WTC11 (cell line): Measurements from ENCODE around the gene ITGB4. TPM values are rescaled to one million over a fixed set of nuclear protein-coding genes. Genes with fewer than 3 reads are reported as not detected.

ENCODE experiments used
- ATAC-seq: fragments of 200-7000 bp; cut with Tn5 transposase; 2 replicates; pipeline ENCODE4 v1.10.0; 2021; ENCODE audit warnings: mild to moderate bottlenecking, moderate library complexity
- CTCF ChIA-PET: fragments of 300-600 bp; sonication (Branson Sonifier 250); formaldehyde crosslinking; loops from one replicate; lab custom pipeline; 2021; ENCODE audit warnings: antibody characterized with exemption; lab: Charles Lee
- POLR2A ChIA-PET: fragments of 350-600 bp; sonication (Branson Sonifier 250); formaldehyde crosslinking; loops from one replicate; lab custom pipeline; 2021; ENCODE audit warnings: antibody characterized with exemption; lab: Charles Lee
- DNase-seq: peaks from one replicate; pipeline ENCODE4 v3.0.0; 2021; ENCODE audit warnings: low spot score
- H3K27ac Mint-ChIP-seq: 2 replicates; pipeline ENCODE4 v1.8.0; 2021; ENCODE audit warnings: mixed read lengths
- H3K27me3 Mint-ChIP-seq: 2 replicates; pipeline ENCODE4 v1.8.0; 2021; ENCODE audit warnings: low read depth, mild to moderate bottlenecking, moderate library complexity, mixed read lengths
- H3K36me3 Mint-ChIP-seq: 2 replicates; pipeline ENCODE4 v1.8.0; 2021; ENCODE audit warnings: mixed read lengths
- H3K4me1 Mint-ChIP-seq: 2 replicates; pipeline ENCODE4 v1.8.0; 2022; ENCODE audit warnings: mixed read lengths
- H3K4me3 Mint-ChIP-seq: 2 replicates; pipeline ENCODE4 v1.8.0; 2021; ENCODE audit warnings: mild to moderate bottlenecking, moderate library complexity, mixed read lengths
- H3K9me3 Mint-ChIP-seq: 2 replicates; pipeline ENCODE4 v1.8.0; 2021; ENCODE audit warnings: mixed read lengths
- ATF1 ChIP-seq: sonication (generic); formaldehyde crosslinking; IDR thresholded peaks from 2 replicates; pipeline ENCODE4 v1.8.1; 2023; ENCODE audit warnings: mild to moderate bottlenecking, moderate library complexity, missing genetic modification reagents
- CREM ChIP-seq: sonication (generic); formaldehyde crosslinking; IDR thresholded peaks from 2 replicates; pipeline ENCODE4 v1.8.1; 2022; ENCODE audit warnings: mild to moderate bottlenecking, missing genetic modification reagents, moderate library complexity
- ERG ChIP-seq: fragments of 250-450 bp; sonication (Bioruptor Pico); IDR thresholded peaks from 2 replicates; pipeline ENCODE4 v1.8.0; 2021; ENCODE audit warnings: mild to moderate bottlenecking
- ESRRA ChIP-seq: sonication (generic); formaldehyde crosslinking; IDR thresholded peaks from 2 replicates; pipeline ENCODE4 v1.8.1; 2022; ENCODE audit warnings: mild to moderate bottlenecking, missing genetic modification reagents, borderline replicate concordance
- FOXK1 ChIP-seq: sonication (generic); formaldehyde crosslinking; IDR thresholded peaks from 2 replicates; pipeline ENCODE4 v1.8.0; 2022; ENCODE audit warnings: mild to moderate bottlenecking, moderate library complexity, missing genetic modification reagents
- FOXP1 ChIP-seq: sonication (generic); formaldehyde crosslinking; IDR thresholded peaks from 2 replicates; pipeline ENCODE4 v1.8.0; 2022; ENCODE audit warnings: missing genetic modification reagents, mild to moderate bottlenecking, moderate library complexity, borderline replicate concordance
- FOXP4 ChIP-seq: sonication (generic); formaldehyde crosslinking; IDR thresholded peaks from 2 replicates; pipeline ENCODE4 v1.8.0; 2022; ENCODE audit warnings: mild to moderate bottlenecking, missing genetic modification reagents
- GABPB1 ChIP-seq: sonication (generic); formaldehyde crosslinking; IDR thresholded peaks from 2 replicates; pipeline ENCODE4 v1.8.1; 2023; ENCODE audit warnings: mild to moderate bottlenecking, missing genetic modification reagents
- JAZF1 ChIP-seq: fragments of 250-450 bp; sonication (Bioruptor Pico); IDR thresholded peaks from 2 replicates; pipeline ENCODE4 v1.9.0; 2021; ENCODE audit warnings: moderate library complexity, mild to moderate bottlenecking, inconsistent platforms
- KAT7 ChIP-seq: sonication (generic); formaldehyde crosslinking; IDR thresholded peaks from 2 replicates; pipeline ENCODE4 v1.8.1; 2023; ENCODE audit warnings: missing genetic modification reagents, mild to moderate bottlenecking, borderline replicate concordance
- MYBL2 ChIP-seq: sonication (generic); formaldehyde crosslinking; IDR thresholded peaks from 2 replicates; pipeline ENCODE4 v1.8.1; 2023; ENCODE audit warnings: mild to moderate bottlenecking, moderate library complexity, missing genetic modification reagents
- NFE2L1 ChIP-seq: sonication (generic); formaldehyde crosslinking; IDR thresholded peaks from 2 replicates; pipeline ENCODE4 v1.8.1; 2023; ENCODE audit warnings: missing genetic modification reagents
- NFYB ChIP-seq: sonication (generic); formaldehyde crosslinking; conservative IDR thresholded peaks from 2 replicates; pipeline ENCODE4 v1.8.0; 2022; ENCODE audit warnings: low read depth, missing genetic modification reagents
- RELA ChIP-seq: sonication (generic); formaldehyde crosslinking; IDR thresholded peaks from 2 replicates; pipeline ENCODE4 v1.8.1; 2022; ENCODE audit warnings: missing genetic modification reagents, mild to moderate bottlenecking, borderline replicate concordance
- SP1 ChIP-seq: sonication (generic); formaldehyde crosslinking; conservative IDR thresholded peaks from 2 replicates; pipeline ENCODE4 v1.8.1; 2022; ENCODE audit warnings: missing genetic modification reagents
- TEAD1 ChIP-seq: sonication (generic); formaldehyde crosslinking; IDR thresholded peaks from 2 replicates; pipeline ENCODE4 v1.8.0; 2022; ENCODE audit warnings: mild to moderate bottlenecking, missing genetic modification reagents
- TEAD4 ChIP-seq: sonication (generic); formaldehyde crosslinking; IDR thresholded peaks from 2 replicates; pipeline ENCODE4 v1.8.0; 2022; ENCODE audit warnings: mild to moderate bottlenecking, missing genetic modification reagents
- ZNF232 ChIP-seq: sonication (generic); formaldehyde crosslinking; IDR thresholded peaks from 2 replicates; pipeline ENCODE4 v1.8.0; 2022; ENCODE audit warnings: mild to moderate bottlenecking, missing genetic modification reagents
- ZNF416 ChIP-seq: fragments of 250-450 bp; sonication (Bioruptor Pico); IDR thresholded peaks from 2 replicates; pipeline ENCODE4 v1.9.0; 2021; ENCODE audit warnings: mild to moderate bottlenecking, inconsistent platforms
- ZNF671 ChIP-seq: fragments of 250-450 bp; sonication (Bioruptor Pico); IDR thresholded peaks from 2 replicates; pipeline ENCODE4 v1.8.0; 2021; ENCODE audit warnings: mild to moderate bottlenecking
- total RNA-seq: library from RNA; stranded (reverse); gene quantifications from 3 replicates; pipeline ENCODE4 v1.2.3, GENCODE V29; 2021
- TF ChIP-seq, protein P1 (sequence below): sonication (generic); formaldehyde crosslinking; IDR thresholded peaks from 2 replicates; pipeline ENCODE4 v1.8.1; 2023; ENCODE audit warnings: mild to moderate bottlenecking, moderate library complexity, missing genetic modification reagents
- TF ChIP-seq, protein P2 (sequence below): sonication (generic); formaldehyde crosslinking; conservative IDR thresholded peaks from 2 replicates; pipeline ENCODE4 v1.8.1; 2022; ENCODE audit warnings: mild to moderate bottlenecking, missing genetic modification reagents
- TF ChIP-seq, protein P3 (sequence below): sonication (generic); formaldehyde crosslinking; IDR thresholded peaks from 2 replicates; pipeline ENCODE4 v1.8.0; 2022; ENCODE audit warnings: missing genetic modification reagents
- TF ChIP-seq, protein P4 (sequence below): fragments of 250-450 bp; sonication (Bioruptor Pico); IDR thresholded peaks from 2 replicates; pipeline ENCODE4 v1.9.0; 2021; ENCODE audit warnings: mild to moderate bottlenecking
- TF ChIP-seq, protein P5 (sequence below): fragments of 200-600 bp; IDR thresholded peaks from 2 replicates; pipeline ENCODE4 v1.8.0; 2022; ENCODE audit warnings: antibody characterized with exemption

ITGB4 gene
- total RNA-seq, 1 experiment from 2014 or later, result 9.5 TPM

DNA sequence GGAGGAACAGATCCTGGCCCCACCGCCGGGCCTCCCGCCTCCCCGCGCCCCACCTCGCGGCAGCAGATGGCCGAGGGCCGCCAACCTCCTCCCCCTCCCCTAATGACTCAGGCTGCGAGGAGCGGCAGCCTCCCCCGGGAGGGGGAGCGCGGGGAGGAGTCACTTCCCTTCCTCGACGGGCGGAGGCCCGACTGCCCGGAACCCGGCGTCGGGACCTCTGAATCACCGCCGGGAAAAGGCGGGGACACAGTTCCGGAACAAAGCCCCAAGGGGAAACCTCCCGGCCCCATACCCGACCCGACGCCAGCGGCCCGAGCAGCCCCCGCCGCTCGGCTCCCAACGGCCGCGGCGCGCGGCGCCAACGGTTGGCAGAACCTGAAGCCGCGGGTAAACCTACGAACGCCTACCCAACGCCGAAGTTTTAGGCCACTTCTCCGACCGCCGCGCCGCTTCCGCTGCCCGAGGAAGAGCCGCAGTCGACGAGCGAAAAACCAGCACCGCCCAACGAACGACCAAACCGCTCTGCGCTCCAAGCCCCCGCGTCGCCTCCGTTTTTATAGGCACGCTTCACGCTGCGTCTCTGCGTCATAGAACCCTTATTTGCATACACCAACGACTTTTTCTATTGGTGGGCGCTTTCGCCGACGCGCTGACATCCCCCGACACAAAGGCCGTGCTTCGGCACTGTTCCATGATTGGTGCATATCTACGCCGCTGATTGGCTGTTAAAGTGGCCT is 58.2 kb downstream of the ITGB4 start:
- peaks cover 46% of the 10 kb centered on the region for H3K4me1 Mint-ChIP-seq
- H3K27ac Mint-ChIP-seq, result peak overlapping the region; percentile 99
- ATAC-seq (peak; percentile 85), DNase-seq (peak; percentile 94)
- ChIA-PET CTCF (interaction anchor here (0.6 to 3.0 kb wide), 21 partner anchors 9 to 539 kb away, joined by 3 to 39 read pairs (median 6); partner anchors contain the start of genes GALK1, ITGB4, MRPL38 and SMIM5), POLR2A (interaction anchor here (0.6 to 1.0 kb wide), 8 partner anchors 9 to 263 kb away, joined by 3 to 7 read pairs (median 6); partner anchors contain the start of genes ITGB4, RECQL5, SAP30BP and TSEN54)
- H3K9me3 Mint-ChIP-seq, result no peaks in the 10 kb centered on the region
- peaks cover 28% of the 10 kb centered on the region for H3K36me3 Mint-ChIP-seq
- peaks cover 4% of the 10 kb centered on the region for H3K27me3 Mint-ChIP-seq
- H3K4me3 Mint-ChIP-seq, result peak overlapping the region; percentile 94
- TF ChIP-seq ERG (CRISPR knock-in tag) (peak; percentile 47; the same call in 1 of the 2 replicates), FOXP1 (CRISPR knock-in tag) (peak; percentile 89), ZNF671 (CRISPR knock-in tag) (0 out of 2 replicates have a peak, but pooled peaks have one; percentile 75), JAZF1 (CRISPR knock-in tag) (no peak), FOXP4 (CRISPR knock-in tag) (0 out of 2 replicates have a peak, but pooled peaks have one; percentile 51), NFYB (peak; percentile 94), SP1 (CRISPR knock-in tag) (peak; percentile 67; the same call in 1 of the 2 replicates), TEAD1 (peak; percentile 64; the same call in 1 of the 2 replicates), ATF1 (peak; percentile 75; the same call in 1 of the 2 replicates), GABPB1 (CRISPR knock-in tag) (peak; percentile 69), MYBL2 (CRISPR knock-in tag) (peak; percentile 83; the same call in 1 of the 2 replicates), ZNF416 (CRISPR knock-in tag) (peak; percentile 95), TEAD4 (CRISPR knock-in tag) (no peak), RELA (CRISPR knock-in tag) (peak; percentile 36; the same call in 1 of the 2 replicates), FOXK1 (peak; percentile 84), ZNF232 (CRISPR knock-in tag) (0 out of 2 replicates have a peak, but pooled peaks have one; percentile 41), ESRRA (CRISPR knock-in tag) (no peak), CREM (CRISPR knock-in tag) (peak; percentile 75), KAT7 (no peak), NFE2L1 (CRISPR knock-in tag) (peak; percentile 83)
- TF ChIP-seq, protein P1, sequence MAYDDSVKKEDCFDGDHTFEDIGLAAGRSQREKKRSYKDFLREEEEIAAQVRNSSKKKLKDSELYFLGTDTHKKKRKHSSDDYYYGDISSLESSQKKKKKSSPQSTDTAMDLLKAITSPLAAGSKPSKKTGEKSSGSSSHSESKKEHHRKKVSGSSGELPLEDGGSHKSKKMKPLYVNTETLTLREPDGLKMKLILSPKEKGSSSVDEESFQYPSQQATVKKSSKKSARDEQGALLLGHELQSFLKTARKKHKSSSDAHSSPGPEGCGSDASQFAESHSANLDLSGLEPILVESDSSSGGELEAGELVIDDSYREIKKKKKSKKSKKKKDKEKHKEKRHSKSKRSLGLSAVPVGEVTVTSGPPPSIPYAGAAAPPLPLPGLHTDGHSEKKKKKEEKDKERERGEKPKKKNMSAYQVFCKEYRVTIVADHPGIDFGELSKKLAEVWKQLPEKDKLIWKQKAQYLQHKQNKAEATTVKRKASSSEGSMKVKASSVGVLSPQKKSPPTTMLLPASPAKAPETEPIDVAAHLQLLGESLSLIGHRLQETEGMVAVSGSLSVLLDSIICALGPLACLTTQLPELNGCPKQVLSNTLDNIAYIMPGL (CRISPR knock-in tag), result peak; percentile 64; the same call in 1 of the 2 replicates
- TF ChIP-seq, protein P2, sequence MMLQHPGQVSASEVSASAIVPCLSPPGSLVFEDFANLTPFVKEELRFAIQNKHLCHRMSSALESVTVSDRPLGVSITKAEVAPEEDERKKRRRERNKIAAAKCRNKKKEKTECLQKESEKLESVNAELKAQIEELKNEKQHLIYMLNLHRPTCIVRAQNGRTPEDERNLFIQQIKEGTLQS (CRISPR knock-in tag), result no peak
- TF ChIP-seq, protein P3, sequence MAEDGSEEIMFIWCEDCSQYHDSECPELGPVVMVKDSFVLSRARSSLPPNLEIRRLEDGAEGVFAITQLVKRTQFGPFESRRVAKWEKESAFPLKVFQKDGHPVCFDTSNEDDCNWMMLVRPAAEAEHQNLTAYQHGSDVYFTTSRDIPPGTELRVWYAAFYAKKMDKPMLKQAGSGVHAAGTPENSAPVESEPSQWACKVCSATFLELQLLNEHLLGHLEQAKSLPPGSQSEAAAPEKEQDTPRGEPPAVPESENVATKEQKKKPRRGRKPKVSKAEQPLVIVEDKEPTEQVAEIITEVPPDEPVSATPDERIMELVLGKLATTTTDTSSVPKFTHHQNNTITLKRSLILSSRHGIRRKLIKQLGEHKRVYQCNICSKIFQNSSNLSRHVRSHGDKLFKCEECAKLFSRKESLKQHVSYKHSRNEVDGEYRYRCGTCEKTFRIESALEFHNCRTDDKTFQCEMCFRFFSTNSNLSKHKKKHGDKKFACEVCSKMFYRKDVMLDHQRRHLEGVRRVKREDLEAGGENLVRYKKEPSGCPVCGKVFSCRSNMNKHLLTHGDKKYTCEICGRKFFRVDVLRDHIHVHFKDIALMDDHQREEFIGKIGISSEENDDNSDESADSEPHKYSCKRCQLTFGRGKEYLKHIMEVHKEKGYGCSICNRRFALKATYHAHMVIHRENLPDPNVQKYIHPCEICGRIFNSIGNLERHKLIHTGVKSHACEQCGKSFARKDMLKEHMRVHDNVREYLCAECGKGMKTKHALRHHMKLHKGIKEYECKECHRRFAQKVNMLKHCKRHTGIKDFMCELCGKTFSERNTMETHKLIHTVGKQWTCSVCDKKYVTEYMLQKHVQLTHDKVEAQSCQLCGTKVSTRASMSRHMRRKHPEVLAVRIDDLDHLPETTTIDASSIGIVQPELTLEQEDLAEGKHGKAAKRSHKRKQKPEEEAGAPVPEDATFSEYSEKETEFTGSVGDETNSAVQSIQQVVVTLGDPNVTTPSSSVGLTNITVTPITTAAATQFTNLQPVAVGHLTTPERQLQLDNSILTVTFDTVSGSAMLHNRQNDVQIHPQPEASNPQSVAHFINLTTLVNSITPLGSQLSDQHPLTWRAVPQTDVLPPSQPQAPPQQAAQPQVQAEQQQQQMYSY (CRISPR knock-in tag), result no peak
- TF ChIP-seq, protein P4, sequence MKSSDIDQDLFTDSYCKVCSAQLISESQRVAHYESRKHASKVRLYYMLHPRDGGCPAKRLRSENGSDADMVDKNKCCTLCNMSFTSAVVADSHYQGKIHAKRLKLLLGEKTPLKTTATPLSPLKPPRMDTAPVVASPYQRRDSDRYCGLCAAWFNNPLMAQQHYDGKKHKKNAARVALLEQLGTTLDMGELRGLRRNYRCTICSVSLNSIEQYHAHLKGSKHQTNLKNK (CRISPR knock-in tag), result peak; percentile 59; the same call in 1 of the 2 replicates
- TF ChIP-seq, protein P5, sequence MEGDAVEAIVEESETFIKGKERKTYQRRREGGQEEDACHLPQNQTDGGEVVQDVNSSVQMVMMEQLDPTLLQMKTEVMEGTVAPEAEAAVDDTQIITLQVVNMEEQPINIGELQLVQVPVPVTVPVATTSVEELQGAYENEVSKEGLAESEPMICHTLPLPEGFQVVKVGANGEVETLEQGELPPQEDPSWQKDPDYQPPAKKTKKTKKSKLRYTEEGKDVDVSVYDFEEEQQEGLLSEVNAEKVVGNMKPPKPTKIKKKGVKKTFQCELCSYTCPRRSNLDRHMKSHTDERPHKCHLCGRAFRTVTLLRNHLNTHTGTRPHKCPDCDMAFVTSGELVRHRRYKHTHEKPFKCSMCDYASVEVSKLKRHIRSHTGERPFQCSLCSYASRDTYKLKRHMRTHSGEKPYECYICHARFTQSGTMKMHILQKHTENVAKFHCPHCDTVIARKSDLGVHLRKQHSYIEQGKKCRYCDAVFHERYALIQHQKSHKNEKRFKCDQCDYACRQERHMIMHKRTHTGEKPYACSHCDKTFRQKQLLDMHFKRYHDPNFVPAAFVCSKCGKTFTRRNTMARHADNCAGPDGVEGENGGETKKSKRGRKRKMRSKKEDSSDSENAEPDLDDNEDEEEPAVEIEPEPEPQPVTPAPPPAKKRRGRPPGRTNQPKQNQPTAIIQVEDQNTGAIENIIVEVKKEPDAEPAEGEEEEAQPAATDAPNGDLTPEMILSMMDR, result 0 out of 2 replicates have a peak, but pooled peaks have one; percentile 11
